ENCODE measurements around the gene HIBADH.

The HIBADH gene

DNA sequence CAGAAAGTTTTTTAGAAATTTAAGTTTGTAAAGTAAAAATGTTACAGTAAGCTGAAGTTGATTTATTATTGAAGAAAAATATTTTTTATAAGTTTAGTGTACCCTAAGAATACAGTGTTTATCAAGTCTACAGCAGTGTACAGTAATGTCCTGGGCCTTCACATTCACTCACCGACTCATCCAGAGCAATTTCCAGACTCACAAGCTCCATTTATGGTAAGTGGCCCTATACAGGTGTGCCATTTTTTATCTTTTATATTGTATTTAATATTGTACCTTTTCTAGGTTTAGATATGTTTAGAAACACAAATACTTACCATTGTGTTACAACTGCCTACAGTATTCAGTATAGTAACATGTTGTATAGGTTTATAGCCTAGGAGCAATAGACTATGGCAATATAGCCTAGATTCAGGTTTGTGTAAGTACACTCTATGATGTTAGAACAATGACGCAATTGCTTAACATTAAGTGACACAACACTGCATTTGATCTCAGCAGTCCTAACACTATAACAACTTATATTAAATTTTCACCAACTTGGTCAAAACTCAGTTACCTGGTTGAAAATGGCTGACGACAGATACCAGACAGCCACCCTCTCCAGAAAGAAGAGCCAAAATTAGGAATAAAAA lies 45.7 kb downstream of the HIBADH start:
- no peak overlapping the region for H3K4me3 ChIP-seq (replicated peaks; ENCODE audit: insufficient read depth, low read length)

DNA sequence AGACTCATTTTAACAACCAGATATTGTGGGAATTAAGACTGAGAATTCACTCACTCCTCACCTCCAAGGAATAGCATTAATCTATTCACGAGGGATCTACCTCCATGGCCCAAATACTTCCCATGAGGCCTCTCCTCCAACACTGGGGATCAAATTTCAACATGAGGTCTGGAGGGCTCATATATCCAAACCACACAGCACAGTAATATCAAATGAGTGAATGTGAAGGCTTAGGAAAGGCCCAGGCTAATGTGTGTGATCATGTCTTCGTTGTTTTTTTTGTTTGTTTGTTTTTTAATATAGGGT lies 46.5 kb downstream of the HIBADH start:
- Histone ChIP-seq H3K27ac (replicated peaks) (no peak overlapping the region), H3K27me3 (ENCODE audit: insufficient read depth, poor library complexity, severe bottlenecking) (no peaks in the 10 kb centered on the region), H3K4me3 (replicated peaks; ENCODE audit: insufficient read depth, low read length) (no peak overlapping the region)
- no peak for TF ChIP-seq SPI1 (IDR thresholded peaks at IDR 0.05; ENCODE audit: borderline replicate concordance, low read depth)
- no peak for DNase-seq (ENCODE audit: low read depth in 1 of 2, low spot score in 1 of 2)

More for the DNA sequence above, 45.7 kb downstream of the HIBADH start:
- DNase-seq (ENCODE audit: low read depth in 1 of 2, low spot score in 1 of 2), result no peak
- TF ChIP-seq, protein P1, sequence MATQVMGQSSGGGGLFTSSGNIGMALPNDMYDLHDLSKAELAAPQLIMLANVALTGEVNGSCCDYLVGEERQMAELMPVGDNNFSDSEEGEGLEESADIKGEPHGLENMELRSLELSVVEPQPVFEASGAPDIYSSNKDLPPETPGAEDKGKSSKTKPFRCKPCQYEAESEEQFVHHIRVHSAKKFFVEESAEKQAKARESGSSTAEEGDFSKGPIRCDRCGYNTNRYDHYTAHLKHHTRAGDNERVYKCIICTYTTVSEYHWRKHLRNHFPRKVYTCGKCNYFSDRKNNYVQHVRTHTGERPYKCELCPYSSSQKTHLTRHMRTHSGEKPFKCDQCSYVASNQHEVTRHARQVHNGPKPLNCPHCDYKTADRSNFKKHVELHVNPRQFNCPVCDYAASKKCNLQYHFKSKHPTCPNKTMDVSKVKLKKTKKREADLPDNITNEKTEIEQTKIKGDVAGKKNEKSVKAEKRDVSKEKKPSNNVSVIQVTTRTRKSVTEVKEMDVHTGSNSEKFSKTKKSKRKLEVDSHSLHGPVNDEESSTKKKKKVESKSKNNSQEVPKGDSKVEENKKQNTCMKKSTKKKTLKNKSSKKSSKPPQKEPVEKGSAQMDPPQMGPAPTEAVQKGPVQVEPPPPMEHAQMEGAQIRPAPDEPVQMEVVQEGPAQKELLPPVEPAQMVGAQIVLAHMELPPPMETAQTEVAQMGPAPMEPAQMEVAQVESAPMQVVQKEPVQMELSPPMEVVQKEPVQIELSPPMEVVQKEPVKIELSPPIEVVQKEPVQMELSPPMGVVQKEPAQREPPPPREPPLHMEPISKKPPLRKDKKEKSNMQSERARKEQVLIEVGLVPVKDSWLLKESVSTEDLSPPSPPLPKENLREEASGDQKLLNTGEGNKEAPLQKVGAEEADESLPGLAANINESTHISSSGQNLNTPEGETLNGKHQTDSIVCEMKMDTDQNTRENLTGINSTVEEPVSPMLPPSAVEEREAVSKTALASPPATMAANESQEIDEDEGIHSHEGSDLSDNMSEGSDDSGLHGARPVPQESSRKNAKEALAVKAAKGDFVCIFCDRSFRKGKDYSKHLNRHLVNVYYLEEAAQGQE (IDR thresholded peaks at IDR 0.05; ENCODE audit: insufficient replicate concordance, low read depth), result no peak
- TF ChIP-seq POLR2AphosphoS5 (IDR thresholded peaks at IDR 0.05; ENCODE audit: low read depth), result no peak
- Histone ChIP-seq H3K27ac (replicated peaks) (no peak overlapping the region), H3K27me3 (ENCODE audit: insufficient read depth, poor library complexity, severe bottlenecking) (no peaks in the 10 kb centered on the region)

DNA sequence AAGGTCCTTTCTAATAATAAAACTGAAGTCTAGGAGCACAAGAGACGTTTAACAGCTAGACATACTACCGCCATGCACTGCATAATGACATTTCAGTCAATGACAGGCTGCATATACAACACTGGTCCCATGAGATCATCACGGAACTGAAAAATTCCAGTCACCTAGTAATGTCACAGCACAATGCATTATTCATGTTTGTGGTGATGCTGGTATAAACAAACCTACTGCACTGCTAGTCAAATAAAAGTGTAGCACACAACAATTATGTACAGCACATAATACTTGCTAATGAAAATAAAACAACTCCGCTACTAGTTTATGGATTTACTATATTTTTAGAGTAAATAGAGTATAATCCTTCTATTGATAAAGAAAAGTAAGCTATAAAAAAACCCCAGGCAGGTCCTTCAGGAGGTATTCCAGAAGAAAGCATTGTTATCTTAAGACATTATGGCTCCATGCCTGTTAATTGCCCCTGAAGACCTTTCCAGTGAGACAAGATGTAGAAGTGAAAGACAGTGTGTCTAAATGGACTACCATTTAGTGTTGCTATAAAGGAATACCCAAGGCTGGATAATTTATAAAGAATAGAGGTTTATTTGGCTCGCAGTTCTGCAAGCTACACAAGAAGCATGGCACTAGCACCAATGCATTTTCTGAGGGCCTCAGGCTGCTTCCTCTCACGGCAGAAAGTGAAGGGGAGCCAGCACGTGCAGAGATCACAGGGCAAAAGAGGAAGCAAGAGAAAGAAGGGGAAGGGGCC lies 47.1 kb downstream of the HIBADH start:
- no peak for TF ChIP-seq SPI1 (IDR thresholded peaks at IDR 0.05; ENCODE audit: borderline replicate concordance, low read depth)
- TF ChIP-seq, protein P1 (IDR thresholded peaks at IDR 0.05; ENCODE audit: insufficient replicate concordance, low read depth), result no peak
- TF ChIP-seq, protein P2, sequence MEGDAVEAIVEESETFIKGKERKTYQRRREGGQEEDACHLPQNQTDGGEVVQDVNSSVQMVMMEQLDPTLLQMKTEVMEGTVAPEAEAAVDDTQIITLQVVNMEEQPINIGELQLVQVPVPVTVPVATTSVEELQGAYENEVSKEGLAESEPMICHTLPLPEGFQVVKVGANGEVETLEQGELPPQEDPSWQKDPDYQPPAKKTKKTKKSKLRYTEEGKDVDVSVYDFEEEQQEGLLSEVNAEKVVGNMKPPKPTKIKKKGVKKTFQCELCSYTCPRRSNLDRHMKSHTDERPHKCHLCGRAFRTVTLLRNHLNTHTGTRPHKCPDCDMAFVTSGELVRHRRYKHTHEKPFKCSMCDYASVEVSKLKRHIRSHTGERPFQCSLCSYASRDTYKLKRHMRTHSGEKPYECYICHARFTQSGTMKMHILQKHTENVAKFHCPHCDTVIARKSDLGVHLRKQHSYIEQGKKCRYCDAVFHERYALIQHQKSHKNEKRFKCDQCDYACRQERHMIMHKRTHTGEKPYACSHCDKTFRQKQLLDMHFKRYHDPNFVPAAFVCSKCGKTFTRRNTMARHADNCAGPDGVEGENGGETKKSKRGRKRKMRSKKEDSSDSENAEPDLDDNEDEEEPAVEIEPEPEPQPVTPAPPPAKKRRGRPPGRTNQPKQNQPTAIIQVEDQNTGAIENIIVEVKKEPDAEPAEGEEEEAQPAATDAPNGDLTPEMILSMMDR (IDR thresholded peaks at IDR 0.05; ENCODE audit: insufficient read depth, low read length), result no peak
- TF ChIP-seq POLR2AphosphoS5 (IDR thresholded peaks at IDR 0.05; ENCODE audit: low read depth), result no peak
- no peak for TF ChIP-seq GABPA (IDR thresholded peaks at IDR 0.05; ENCODE audit: low read depth)

DNA sequence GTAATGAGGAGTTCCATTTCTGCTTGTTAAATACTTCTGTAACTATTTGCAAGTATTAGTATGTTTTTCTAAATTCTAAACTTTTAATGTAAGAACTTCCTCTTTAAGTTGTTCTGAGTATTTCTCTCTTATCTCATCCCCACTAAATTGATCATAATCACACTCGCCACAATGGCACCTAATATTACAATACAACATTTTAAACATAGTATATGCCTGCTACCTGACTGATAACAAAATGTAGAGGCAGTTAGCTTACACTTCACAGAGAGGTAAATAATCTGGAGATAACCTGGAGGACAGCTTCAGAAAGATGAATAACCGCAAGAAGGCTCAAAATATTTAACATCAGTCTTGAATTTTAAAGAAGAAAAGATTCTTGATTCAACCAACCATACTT lies 48.6 kb downstream of the HIBADH start:
- Histone ChIP-seq H3K4me3 (replicated peaks; ENCODE audit: insufficient read depth, low read length) (no peak overlapping the region), H3K27ac (replicated peaks) (no peak overlapping the region), H3K27me3 (ENCODE audit: insufficient read depth, poor library complexity, severe bottlenecking) (no peaks in the 10 kb centered on the region)
- no peak for DNase-seq (ENCODE audit: low read depth in 1 of 2, low spot score in 1 of 2)
- TF ChIP-seq GABPA (IDR thresholded peaks at IDR 0.05; ENCODE audit: low read depth) (no peak), SPI1 (IDR thresholded peaks at IDR 0.05; ENCODE audit: borderline replicate concordance, low read depth) (no peak)
- TF ChIP-seq, protein P2 (IDR thresholded peaks at IDR 0.05; ENCODE audit: insufficient read depth, low read length), result no peak

More for the DNA sequence above, 47.1 kb downstream of the HIBADH start:
- H3K4me3 ChIP-seq (replicated peaks; ENCODE audit: insufficient read depth, low read length), result no peak overlapping the region
- H3K27me3 ChIP-seq (ENCODE audit: insufficient read depth, poor library complexity, severe bottlenecking), result no peaks in the 10 kb centered on the region
- DNase-seq (ENCODE audit: low read depth in 1 of 2, low spot score in 1 of 2), result peak in 1 of 2 experiments; percentile 37
- H3K27ac ChIP-seq (replicated peaks), result no peak overlapping the region
